IgD-negative memory B cell (primary cell): ENCODE data around the gene GOLGA6D. TPM values are rescaled to one million over a fixed set of nuclear protein-coding genes. Genes with fewer than 3 reads are reported as not detected.
"Not testable (repeated sequence)": the region's sequence is repeated elsewhere in the genome, so short reads cannot be mapped to it uniquely, and the experiment has no call there.

ENCODE experiments used
- H3K27ac Mint-ChIP-seq, 3 donors: one replicate each; pipeline ENCODE4 v1.8.0; 2020 to 2022; ENCODE audit warnings: mild to moderate bottlenecking in 3 of 3, mixed read lengths in 3 of 3, moderate library complexity in 1 of 3
- H3K27me3 Mint-ChIP-seq: one replicate; pipeline ENCODE4 v1.8.0; 2021; ENCODE audit warnings: mixed read lengths
- H3K36me3 Mint-ChIP-seq: one replicate; pipeline ENCODE4 v1.8.0; 2020; ENCODE audit warnings: mild to moderate bottlenecking, mixed read lengths
- H3K4me1 Mint-ChIP-seq, 3 donors: one replicate each; pipeline ENCODE4 v1.8.0; 2020 to 2022; ENCODE audit warnings: mixed read lengths in 3 of 3, mild to moderate bottlenecking in 1 of 3
- H3K4me3 Mint-ChIP-seq, 4 donors: one replicate each; pipeline ENCODE4 v1.8.0; 2020 to 2022; ENCODE audit warnings: mild to moderate bottlenecking in 4 of 4, mixed read lengths in 4 of 4, moderate library complexity in 3 of 4
- H3K9me3 Mint-ChIP-seq, 3 donors: one replicate each; pipeline ENCODE4 v1.8.0; 2020 to 2021; ENCODE audit warnings: mixed read lengths in 3 of 3, mild to moderate bottlenecking in 1 of 3
- polyA plus RNA-seq: library from polyadenylated mRNA; unstranded; fragments of 300-500 nt; fragmentation: Illumina TruSeq; gene quantifications from one replicate; pipeline ENCODE4 v1.2.3, GENCODE V29; 2021

The GOLGA6D gene
- polyA plus RNA-seq, 1 donor from 2014 or later, result not detected

DNA sequence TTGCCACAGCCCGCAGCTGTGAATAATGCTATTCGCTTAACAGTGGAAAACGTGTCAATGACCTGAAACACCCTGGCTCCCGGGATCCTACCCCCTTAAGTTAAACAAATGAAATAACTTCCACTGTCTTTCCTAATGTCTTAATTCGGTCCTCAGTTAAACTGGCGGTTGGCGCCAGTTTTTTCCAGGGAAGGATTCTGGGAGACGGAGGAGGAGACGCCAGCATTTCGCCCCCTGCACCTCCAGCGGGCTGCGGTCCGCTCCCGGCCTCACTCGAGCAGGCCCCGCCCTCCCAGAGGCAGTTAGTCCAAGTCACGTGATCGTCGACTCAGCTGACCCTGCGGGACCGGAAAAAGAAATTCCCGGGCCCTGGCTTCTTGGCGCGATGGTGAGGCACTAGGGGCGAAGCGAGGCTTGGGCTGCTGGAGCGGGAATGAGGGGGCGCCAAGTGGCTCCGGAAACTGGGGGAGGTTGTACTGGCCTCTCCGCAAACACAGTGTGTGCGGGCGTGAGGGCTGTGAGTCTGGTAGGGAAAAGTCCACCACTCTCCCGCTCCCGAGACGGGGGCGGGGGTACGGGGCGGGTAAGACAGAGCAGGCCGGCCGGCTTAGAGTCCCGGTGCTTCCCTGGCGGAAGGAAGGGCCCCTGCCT is 53.2 kb downstream of the GOLGA6D start, which contains the start of gene COMMD4:
COMMD4 (plus strand) TSS at position 359 of the 651 bp plus-strand sequence; CDS start at position 386, 27 bp downstream.
- Mint-ChIP-seq H3K4me1 (peaks cover 8 to 13% (median 11%) of the 10 kb centered on the region in 3 donors), H3K9me3 (no peaks in the 10 kb centered on the region), H3K27ac (peak within 1 kb of the TSS; percentile 61 to 96 (median 93)), H3K4me3 (peak within 1 kb of the TSS; percentile 93 to 96 (median 96)), H3K27me3 (no peaks in the 10 kb centered on the region), H3K36me3 (peaks cover 3% of the 10 kb centered on the region)

DNA sequence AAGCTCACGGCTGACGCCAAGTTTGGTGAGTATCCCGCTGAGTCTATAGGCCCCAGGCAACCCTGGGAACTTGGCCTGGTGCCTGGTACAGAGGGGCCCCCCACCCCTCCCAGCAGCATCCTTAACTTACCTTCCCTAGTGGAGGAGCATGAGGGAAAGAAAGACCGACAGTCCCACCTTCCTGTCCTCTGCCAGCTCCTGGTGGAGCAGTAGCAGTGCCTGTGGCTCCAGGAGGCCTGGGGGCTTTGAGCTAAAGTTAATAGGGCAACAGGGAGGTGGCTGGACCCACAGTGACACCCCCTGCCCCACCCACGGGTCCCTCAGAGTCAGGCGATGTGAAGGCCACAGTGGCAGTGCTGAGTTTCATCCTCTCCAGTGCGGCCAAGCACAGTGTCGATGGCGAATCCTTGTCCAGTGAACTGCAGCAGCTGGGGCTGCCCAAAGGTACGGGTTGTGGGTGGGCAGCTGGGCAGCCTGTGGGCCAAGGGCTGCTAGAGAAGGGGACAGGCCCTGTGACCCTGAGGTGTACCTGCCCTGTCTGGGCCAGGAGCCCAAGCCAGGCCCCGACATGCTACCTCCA is 56.1 kb downstream of the GOLGA6D start:
- Mint-ChIP-seq H3K4me3 (peak overlapping the region in 1 of 4 donors; percentile 48), H3K9me3 (no peaks in the 10 kb centered on the region), H3K4me1 (peaks cover 8 to 13% (median 11%) of the 10 kb centered on the region in 3 donors), H3K27ac (peak overlapping the region in 2 of 3 donors; percentile 25 to 31), H3K27me3 (no peaks in the 10 kb centered on the region), H3K36me3 (peaks cover 3% of the 10 kb centered on the region)

DNA sequence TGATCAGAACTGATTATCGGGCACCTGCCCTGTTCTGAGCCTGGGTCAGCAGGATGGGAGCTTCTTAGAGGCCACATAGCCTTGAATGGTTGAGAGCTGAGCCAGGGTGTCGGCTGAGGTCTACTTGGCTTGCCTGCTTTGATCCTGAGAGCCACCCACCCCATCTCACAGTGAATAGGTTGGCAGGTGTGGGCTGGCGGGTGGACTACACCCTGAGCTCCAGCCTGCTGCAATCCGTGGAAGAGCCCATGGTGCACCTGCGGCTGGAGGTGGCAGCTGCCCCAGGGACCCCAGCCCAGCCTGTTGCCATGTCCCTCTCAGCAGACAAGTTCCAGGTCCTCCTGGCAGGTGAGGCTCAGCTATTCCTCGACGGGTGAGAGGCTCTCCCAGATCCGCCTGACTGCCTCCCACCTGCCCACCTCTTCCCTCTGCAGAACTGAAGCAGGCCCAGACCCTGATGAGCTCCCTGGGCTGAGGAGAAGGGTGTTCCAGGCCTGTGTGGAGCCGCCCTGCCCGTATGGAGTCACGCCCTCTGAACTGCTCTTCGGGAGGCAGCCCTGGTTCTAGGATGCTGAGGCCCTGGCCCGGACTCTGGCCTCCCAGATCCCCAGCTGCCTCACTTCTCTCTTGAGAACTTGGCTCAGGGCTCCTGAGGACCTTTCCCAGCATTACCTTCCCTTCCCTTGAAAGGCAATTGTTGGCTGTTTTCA is 57.1 kb downstream of the GOLGA6D start:
- Mint-ChIP-seq H3K27ac (no peak overlapping the region), H3K9me3 (no peaks in the 10 kb centered on the region), H3K4me3 (peak overlapping the region in 1 of 4 donors; percentile 23), H3K36me3 (peaks cover 3% of the 10 kb centered on the region), H3K4me1 (peaks cover 8 to 13% (median 11%) of the 10 kb centered on the region in 3 donors), H3K27me3 (no peaks in the 10 kb centered on the region)

DNA sequence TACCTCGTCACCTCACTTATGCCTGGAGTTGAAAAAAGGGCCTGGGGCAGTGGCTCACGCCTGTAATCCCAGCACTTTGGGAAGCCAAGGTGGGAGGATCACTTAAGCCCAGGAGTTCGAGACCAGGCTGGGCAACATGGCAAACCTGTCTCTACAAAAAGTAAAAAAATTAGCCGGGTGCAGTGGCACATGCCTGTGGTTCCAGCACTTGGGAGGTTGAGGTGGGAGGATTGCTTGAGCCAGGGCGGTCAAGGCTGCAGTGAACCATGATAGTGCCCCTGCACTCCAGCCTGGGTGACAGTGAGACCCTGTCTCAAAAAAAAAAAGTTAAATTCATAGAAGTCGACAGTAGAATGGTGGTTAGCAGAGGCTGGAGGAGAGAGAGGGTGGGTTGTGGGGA is 59.6 kb downstream of the GOLGA6D start:
- peaks cover 6 to 12% (median 7%) of the 10 kb centered on the region in 3 donors for H3K4me1 Mint-ChIP-seq
- no peaks in the 10 kb centered on the region for H3K27me3 Mint-ChIP-seq
- peaks cover 3% of the 10 kb centered on the region for H3K36me3 Mint-ChIP-seq
- H3K27ac Mint-ChIP-seq, result no peak overlapping the region
- no peaks in the 10 kb centered on the region for H3K9me3 Mint-ChIP-seq
- no peak overlapping the region for H3K4me3 Mint-ChIP-seq

DNA sequence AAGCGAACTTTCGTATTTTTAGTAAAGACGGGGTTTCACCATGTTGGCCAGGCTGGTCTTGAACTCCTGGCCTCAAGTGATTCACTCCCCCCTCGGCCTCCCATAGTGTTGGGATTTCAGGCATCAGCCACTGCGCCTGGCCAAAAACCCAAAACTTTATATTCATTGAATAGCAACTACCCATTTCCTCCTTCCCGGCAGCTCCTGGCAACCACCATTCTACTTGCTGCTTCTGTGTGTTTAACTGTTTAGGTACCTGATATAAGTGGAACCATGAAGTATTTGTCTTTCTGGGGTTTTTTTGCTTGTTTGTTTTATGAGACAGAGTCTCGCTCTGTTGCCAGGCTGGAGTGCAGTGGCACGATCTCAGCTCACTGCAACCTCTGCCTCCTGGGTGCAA is 61.3 kb downstream of the GOLGA6D start:
- Mint-ChIP-seq H3K27ac (peak overlapping the region in 1 of 3 donors; percentile 18), H3K4me1 (peaks cover 7 to 14% (median 7%) of the 10 kb centered on the region in 3 donors)
- H3K4me3 Mint-ChIP-seq, H3K36me3 Mint-ChIP-seq, H3K9me3 Mint-ChIP-seq, H3K27me3 Mint-ChIP-seq: not testable (repeated sequence)

Other genes with a start within 250 kb of the GOLGA6D start
- gene C15orf39, start 81.0 kb upstream of the GOLGA6D start, polyA plus RNA-seq, result 6.3 TPM
- not detected for gene GOLGA6C, start 24.5 kb upstream of the GOLGA6D start, polyA plus RNA-seq
- 36.2 TPM for gene COMMD4, start 53.2 kb downstream of the GOLGA6D start, polyA plus RNA-seq
- 16.0 TPM for gene NEIL1, start 64.2 kb downstream of the GOLGA6D start, polyA plus RNA-seq
- 13.2 TPM for gene MAN2C1, start 85.8 kb downstream of the GOLGA6D start, polyA plus RNA-seq
- gene SIN3A, start 168.9 kb downstream of the GOLGA6D start, polyA plus RNA-seq, result 15.9 TPM